OCI-LY1 (cell line): ENCODE measurements around the gene DEPDC7.

ENCODE experiments used
- H2AFZ ChIP-seq: fragments of 200-600 bp; sonication (generic), shearing (Covaris generic); 2 replicates; pipeline ENCODE4 v1.6.0; 2014; ENCODE audit warnings: antibody characterized with exemption, mild to moderate bottlenecking, low read length
- H3F3A ChIP-seq: fragments of 200-600 bp; sonication (generic), shearing (Covaris generic); 2 replicates; pipeline ENCODE4 v1.6.0; 2014; ENCODE audit warnings: mild to moderate bottlenecking, antibody characterized with exemption, low read length, moderate library complexity; ENCODE audit not compliant: insufficient read depth
- H3K27ac ChIP-seq: fragments of 200-600 bp; sonication (generic); 2 replicates; pipeline ENCODE4 v1.5.1; 2014; ENCODE audit warnings: low read length, mixed run types, mild to moderate bottlenecking, low read depth; ENCODE audit not compliant: poor library complexity, severe bottlenecking
- H3K27me3 ChIP-seq: fragments of 200-600 bp; sonication (generic); 2 replicates; pipeline ENCODE4 v1.6.0; 2014; ENCODE audit warnings: antibody characterized with exemption, mild to moderate bottlenecking, low read length, moderate library complexity; ENCODE audit not compliant: insufficient read depth
- H3K36me3 ChIP-seq: fragments of 200-600 bp; sonication (generic); 2 replicates; pipeline ENCODE4 v1.6.1; 2014; ENCODE audit warnings: mild to moderate bottlenecking, antibody characterized with exemption, low read length, moderate library complexity, mixed read lengths; ENCODE audit not compliant: insufficient read depth
- H3K4me1 ChIP-seq: fragments of 200-600 bp; sonication (generic); 2 replicates; pipeline ENCODE4 v1.5.1; 2014; ENCODE audit warnings: mild to moderate bottlenecking, low read length, moderate library complexity; ENCODE audit not compliant: insufficient read depth, severe bottlenecking
- H3K4me2 ChIP-seq: fragments of 200-600 bp; sonication (generic), shearing (Covaris generic); 2 replicates; pipeline ENCODE4 v1.6.1; 2014; ENCODE audit warnings: low read length
- H3K4me3 ChIP-seq: fragments of 200-600 bp; sonication (generic); 2 replicates; pipeline ENCODE4 v1.5.1; 2014; ENCODE audit warnings: low read length, low read depth, mild to moderate bottlenecking, mixed read lengths; ENCODE audit not compliant: poor library complexity, severe bottlenecking
- H3K79me2 ChIP-seq: fragments of 200-600 bp; shearing (Covaris generic); 2 replicates; pipeline ENCODE4 v1.6.1; 2016; ENCODE audit warnings: mixed run types, low read length, mixed read lengths; ENCODE audit not compliant: insufficient read depth
- H3K9ac ChIP-seq: fragments of 200-600 bp; sonication (generic), shearing (Covaris generic); 2 replicates; pipeline ENCODE4 v1.6.1; 2014; ENCODE audit warnings: mild to moderate bottlenecking, low read length, mixed read lengths
- H3K9me2 ChIP-seq: fragments of 200-600 bp; sonication (generic), shearing (Covaris generic); 2 replicates; pipeline ENCODE4 v1.6.1; 2014; ENCODE audit warnings: low read depth, mild to moderate bottlenecking, low read length, mixed read lengths
- H3K9me3 ChIP-seq: fragments of 200-600 bp; shearing (Covaris generic); 2 replicates; pipeline ENCODE4 v1.6.1; 2014; ENCODE audit warnings: low read length, mixed read lengths
- H4K20me1 ChIP-seq: fragments of 200-600 bp; sonication (generic), shearing (Covaris generic); 2 replicates; pipeline ENCODE4 v1.6.0; 2016; ENCODE audit warnings: mild to moderate bottlenecking, low read length; ENCODE audit not compliant: insufficient read depth
- CTCF ChIP-seq: fragments of 200-600 bp; sonication (generic), shearing (Covaris generic); IDR thresholded peaks from 2 replicates; pipeline ENCODE4 v1.5.1; 2017; ENCODE audit warnings: mild to moderate bottlenecking, antibody characterized with exemption, low read length, moderate library complexity, mixed read lengths
- EZH2 ChIP-seq: fragments of 200-600 bp; sonication (generic), shearing (Covaris generic); IDR thresholded peaks from 2 replicates; pipeline ENCODE4 v1.8.0; 2017; ENCODE audit warnings: borderline replicate concordance, mixed run types, mild to moderate bottlenecking, antibody characterized with exemption, low read length, moderate library complexity, mixed read lengths

The DEPDC7 gene

GRCh38 chr11:32991427-32991826 is 24.3 kb upstream of the DEPDC7 start:
- H3K4me1 ChIP-seq = no peaks in the 10 kb centered on the region
- no peaks in the 10 kb centered on the region for H4K20me1 ChIP-seq
- no peak overlapping the region for H3K27ac ChIP-seq
- no peak overlapping the region for H2AFZ ChIP-seq
- TF ChIP-seq EZH2 = no peak
- no peak for TF ChIP-seq CTCF
- H3K79me2 ChIP-seq = no peaks in the 10 kb centered on the region
- no peaks in the 10 kb centered on the region for H3K27me3 ChIP-seq
- no peak overlapping the region for H3K9ac ChIP-seq
- H3K4me2 ChIP-seq = no peak overlapping the region
- no peaks in the 10 kb centered on the region for H3K9me2 ChIP-seq
- H3F3A ChIP-seq = no peaks in the 10 kb centered on the region
- H3K9me3 ChIP-seq = peaks cover 7% of the 10 kb centered on the region; the same call in 1 of the 2 replicates
- H3K36me3 ChIP-seq = no peaks in the 10 kb centered on the region
- no peak overlapping the region for H3K4me3 ChIP-seq

DNA sequence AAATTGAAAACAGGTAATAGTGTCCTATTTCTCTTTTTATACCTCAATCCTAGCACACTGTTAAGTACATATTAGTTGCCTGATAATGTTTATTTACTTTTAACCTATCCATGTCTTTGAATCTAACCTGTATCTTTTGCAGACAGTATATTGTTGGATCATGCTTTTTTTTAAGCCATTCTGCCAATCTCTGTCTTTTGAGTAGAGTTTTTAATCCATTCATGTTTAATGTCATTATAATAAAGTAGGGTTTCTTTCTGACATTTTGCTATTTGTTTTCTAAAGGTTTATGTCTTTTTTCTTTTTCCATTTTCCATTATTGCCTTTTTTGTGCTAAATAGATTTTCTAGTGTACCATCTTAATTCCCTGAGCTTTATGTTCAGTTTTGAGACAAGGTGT is 23.8 kb upstream of the DEPDC7 start:
- Histone ChIP-seq H3K27me3 (no peaks in the 10 kb centered on the region), H3K79me2 (no peaks in the 10 kb centered on the region), H3K27ac (no peak overlapping the region), H3F3A (no peaks in the 10 kb centered on the region), H3K4me3 (no peak overlapping the region), H3K9ac (no peak overlapping the region), H3K4me1 (no peaks in the 10 kb centered on the region), H2AFZ (no peak overlapping the region), H3K9me3 (peaks cover 7% of the 10 kb centered on the region; the same call in 1 of the 2 replicates), H4K20me1 (no peaks in the 10 kb centered on the region), H3K36me3 (no peaks in the 10 kb centered on the region), H3K9me2 (no peaks in the 10 kb centered on the region), H3K4me2 (no peak overlapping the region)
- TF ChIP-seq EZH2 = no peak
- TF ChIP-seq CTCF = no peak

DNA sequence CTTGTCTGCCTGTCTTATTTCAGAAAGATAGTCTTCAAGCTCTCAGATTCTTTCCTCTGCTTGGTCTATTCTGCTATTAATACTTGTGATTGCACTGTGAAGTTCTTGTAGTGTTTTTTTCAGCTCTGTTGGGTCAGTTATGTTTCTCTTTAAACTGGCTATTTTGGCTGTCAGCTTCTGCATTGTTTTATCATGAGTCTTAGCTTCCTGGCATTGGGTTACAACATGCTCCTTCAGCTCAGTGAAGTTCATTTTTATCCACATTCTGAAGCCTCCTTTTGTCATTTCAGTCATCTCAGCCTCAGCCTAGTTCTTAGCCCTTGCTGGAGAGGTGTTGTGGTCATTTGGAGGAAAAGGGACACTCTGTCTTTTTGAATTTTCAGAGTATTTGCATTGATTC is 15.5 kb upstream of the DEPDC7 start:
- no peaks in the 10 kb centered on the region for H3K4me1 ChIP-seq
- TF ChIP-seq CTCF (no peak), EZH2 (no peak)
- no peak overlapping the region for H3K27ac ChIP-seq
- H3K27me3 ChIP-seq = no peaks in the 10 kb centered on the region
- H3K4me3 ChIP-seq = no peak overlapping the region
- no peaks in the 10 kb centered on the region for H3K9me3 ChIP-seq
- no peaks in the 10 kb centered on the region for H4K20me1 ChIP-seq
- H3K36me3 ChIP-seq = no peaks in the 10 kb centered on the region
- no peaks in the 10 kb centered on the region for H3K9me2 ChIP-seq
- H3K79me2 ChIP-seq = no peaks in the 10 kb centered on the region
- H3K4me2 ChIP-seq = no peak overlapping the region
- no peaks in the 10 kb centered on the region for H3F3A ChIP-seq
- no peak overlapping the region for H3K9ac ChIP-seq
- no peak overlapping the region for H2AFZ ChIP-seq
